Dermis microvascular lymphatic vessel endothelial cell (primary cell): ENCODE results near the gene RAPGEF1. TPM values are rescaled to one million over a fixed set of nuclear protein-coding genes. Genes with fewer than 3 reads are reported as not detected.
"Not testable (repeated sequence)": the region's sequence is repeated elsewhere in the genome, so short reads cannot be mapped to it uniquely, and the experiment has no call there.

Experiments used
- DNase-seq, 2 donors: peaks; one replicate each; pipeline versions ENCODE4 v3.0.0 to v3.0.0-alpha.2; 2010; ENCODE audit warnings: low read depth in 2 of 2
- total RNA-seq: library from RNA; depleted of rRNA; stranded (reverse); fragments of >200 nt; gene quantifications from 2 replicates; pipeline ENCODE4 v1.2.1, GENCODE V29; 2014

RAPGEF1 gene
- total RNA-seq, 1 donor from 2014 or later = 32.9 TPM

DNA sequence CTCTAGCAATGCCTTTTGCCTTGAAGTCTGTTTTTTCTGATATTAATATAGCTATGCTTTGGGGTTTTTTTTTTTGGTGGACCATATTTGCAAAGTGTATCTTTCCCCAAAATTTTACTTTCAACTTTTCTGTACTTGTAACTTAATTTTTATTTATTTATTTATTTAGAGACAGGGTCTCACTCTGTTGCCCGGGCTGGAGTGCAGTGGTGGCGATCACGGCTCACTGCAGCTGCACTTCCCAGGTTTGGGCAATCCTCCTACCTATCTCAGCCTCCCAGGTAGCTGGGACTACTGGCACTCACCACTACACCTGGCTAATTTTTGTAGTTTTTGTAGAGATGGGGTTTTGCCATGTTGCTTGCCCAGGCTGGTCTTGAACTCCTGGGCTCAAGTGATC lies 173.7 kb downstream of the RAPGEF1 start:
- no peak for DNase-seq

DNA sequence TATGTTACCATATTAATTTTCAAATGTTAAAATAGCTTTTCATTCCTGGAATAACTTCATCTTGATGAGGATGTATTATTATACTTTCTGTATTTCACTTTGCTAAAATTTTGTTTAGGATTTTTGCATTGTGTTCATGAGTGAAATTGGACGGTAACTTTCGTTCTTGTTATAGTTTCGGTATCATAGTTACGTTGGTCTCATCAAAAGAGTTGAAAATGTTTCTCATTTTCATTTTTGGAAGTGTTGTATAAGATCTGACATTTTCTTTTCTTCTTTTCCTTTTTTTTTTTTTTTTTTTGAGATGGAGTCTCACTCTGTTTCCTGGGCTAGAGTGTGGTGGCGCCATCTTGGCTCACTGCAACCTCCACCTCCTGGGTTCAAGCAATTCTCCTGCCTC lies 174.5 kb downstream of the RAPGEF1 start:
- no peak for DNase-seq

- DNase-seq = no peak
Measured at GRCh38 chr9:131562032-131562959, 177.6 kb downstream of the RAPGEF1 start.

DNA sequence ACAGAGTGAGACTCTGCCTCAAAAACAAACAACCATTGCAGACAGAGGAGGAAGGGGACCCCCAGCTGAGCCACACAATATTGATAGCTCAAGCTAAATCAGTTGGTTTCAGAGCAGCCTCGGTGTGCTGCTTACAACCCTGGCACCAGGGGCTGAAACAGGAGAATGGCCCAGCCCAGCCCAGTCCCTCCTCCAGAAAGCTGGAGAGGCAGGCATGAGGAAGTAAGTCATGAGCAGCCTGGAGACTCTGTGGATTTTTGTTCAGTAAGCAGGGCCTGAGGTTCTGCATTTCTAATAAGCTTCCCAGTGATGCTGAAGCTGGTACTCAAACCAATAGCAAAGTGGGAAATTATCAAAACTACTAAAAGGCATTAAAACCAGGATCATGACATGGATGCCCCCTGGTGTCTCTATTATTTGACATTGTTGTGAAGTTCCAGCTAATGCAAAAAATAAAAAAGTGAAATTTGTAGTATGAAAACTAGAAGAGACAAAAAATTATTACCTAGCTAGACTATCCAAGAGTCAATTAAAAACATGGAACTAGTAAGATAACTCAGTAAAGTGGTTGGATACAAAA lies 180.4 kb downstream of the RAPGEF1 start:
- no peak for DNase-seq

DNA sequence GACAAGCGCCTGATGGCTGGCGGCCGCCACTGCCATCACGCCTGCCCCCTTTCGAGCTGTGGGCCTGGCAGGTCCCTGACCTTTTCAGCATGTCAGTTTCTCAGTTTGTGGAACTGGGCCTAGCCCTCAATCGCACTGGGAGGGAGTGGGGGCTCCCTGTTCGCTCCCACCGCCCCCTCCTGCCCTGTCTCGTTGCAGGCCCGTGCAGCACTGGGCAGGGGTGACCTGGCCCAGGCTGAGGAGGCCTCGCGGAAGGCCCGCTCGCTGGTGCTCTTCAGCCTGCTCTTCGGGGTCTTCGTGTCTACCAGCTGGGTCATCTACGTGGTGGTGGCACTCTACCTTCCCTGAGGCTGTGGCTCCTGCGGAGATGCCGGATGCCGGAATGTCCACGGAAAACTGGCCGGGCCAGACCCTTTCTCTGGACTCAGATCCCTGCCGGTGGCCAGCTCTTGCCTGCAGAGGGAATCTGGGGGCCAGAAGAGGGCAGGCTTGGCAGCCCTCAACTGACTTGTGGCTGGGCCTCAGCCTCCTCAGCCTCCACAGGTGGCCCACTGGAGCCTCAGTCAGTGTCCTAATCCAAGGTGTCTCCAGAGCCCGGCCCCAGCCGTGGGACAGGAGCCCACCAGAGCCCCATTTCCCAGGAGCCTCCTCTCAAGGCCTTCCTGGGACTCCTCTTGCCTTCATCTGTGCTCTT lies 181.9 kb downstream of the RAPGEF1 start:
- DNase-seq = no peak

GRCh38 chr9:131555841-131556673 lies 183.8 kb downstream of the RAPGEF1 start:
- DNase-seq = no peak

DNA sequence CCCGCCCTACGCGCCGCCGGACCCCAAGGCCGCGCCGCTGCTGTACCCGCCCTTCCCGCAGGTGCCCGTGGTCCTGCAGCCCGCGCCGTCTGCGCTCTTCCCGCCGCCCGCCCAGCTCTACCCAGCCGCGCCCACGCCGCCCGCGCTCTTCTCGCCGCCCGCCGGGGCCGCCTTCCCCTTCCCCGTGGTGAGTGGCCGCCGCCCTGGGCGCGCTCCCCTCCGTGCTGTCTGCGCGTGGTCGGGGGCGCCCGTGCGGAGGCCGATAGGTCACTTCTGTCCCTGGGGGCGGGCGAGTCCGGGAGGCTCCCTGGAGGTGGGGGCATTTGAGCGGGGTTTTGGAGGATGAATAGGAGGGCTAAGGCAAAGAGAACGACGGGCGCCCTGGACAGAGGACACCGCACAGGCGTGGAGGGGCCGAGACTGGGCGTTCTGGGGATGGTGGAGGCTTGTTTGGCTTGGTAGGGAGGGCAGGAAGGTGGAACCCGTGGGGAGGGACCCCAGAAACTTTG lies 185.0 kb downstream of the RAPGEF1 start:
- DNase-seq = no peak

GRCh38 chr9:131554087-131554842 lies 185.6 kb downstream of the RAPGEF1 start:
- no peak for DNase-seq

- DNase-seq = no peak
Measured at GRCh38 chr9:131552030-131552429, 187.8 kb downstream of the RAPGEF1 start.

DNA sequence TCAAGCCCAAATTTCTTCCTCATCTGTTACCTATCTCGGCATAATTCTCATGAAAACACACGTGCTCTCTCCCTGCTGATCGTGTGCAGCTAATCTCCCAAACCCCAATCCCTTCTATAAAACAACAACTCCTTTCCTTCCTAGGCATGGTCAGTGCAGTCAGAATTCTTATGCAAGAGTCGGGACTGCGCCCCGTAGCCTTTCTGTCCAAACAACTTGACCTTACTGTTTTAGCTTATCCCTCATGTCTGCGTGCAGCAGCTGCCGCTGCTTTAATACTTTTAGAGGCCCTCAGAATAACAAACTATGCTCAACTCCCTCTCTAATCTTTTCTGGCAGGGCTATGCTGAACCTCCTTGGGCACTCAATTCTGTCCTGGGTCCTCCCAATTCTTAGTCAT lies 189.4 kb downstream of the RAPGEF1 start:
- not testable (repeated sequence) for DNase-seq

DNA sequence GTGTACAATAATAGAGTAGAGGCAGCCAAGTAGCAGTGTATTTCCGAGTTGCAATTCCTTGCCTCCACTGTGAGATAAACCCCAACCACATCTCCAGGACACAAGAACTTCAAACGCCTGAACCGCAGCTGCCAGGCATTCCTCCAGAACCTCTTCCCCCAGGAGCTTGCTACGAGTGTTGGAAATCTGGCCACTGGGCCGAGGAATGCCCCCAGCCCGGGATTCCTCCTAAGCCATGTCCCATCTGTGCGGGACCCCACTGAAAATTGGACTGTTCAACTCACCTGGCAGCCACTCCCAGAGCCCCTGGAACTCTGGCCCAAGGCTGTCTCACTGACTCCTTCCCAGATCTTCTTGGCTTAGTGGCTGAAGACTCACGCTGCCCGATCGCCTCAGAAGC lies 190.7 kb downstream of the RAPGEF1 start:
- DNase-seq = not testable (repeated sequence)

- DNase-seq = no peak
Measured at GRCh38 chr9:131546336-131547084, 193.4 kb downstream of the RAPGEF1 start.

GRCh38 chr9:131545786-131546335 lies 194.0 kb downstream of the RAPGEF1 start:
- DNase-seq = no peak

DNA sequence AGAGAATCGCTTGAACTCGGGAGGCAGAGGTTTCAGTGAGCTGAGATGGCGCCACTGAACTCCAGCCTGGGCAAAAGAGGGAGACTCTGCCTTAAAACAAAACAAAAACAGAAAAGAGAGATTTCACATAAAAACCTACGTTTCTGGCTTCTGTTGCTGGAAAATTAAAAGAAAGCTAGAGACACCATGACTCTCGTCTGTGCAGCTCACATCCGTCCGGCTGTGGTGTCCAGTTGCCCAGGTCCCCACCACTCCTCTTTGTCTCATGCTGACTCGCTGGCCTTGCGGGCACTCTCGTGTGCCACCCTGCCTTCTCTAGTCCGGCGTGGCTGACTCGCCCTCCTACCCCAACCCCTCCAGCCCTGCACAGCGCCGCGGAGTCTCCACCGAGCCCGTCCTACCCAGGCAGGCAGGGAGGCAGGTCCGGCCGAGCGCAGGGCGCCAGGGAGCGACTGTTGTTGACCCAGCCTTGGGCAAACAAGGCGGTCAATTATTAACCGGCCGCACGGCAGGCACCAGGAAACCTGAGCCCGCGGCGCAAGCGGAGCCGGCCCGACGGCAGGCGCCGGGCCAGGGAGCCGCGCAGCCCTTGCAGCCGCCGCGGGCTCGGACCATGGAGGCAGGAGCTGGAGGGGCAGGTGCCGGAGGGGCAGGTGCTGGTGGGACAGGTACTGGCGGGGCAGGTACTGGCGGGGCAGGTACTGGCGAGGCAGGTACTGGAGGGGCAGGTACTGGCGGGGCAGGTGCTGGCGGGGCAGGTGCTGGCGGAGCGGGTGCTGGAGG lies 194.7 kb downstream of the RAPGEF1 start, which contains the start of gene PRRT1B:
Gene PRRT1B (plus strand): TSS at position 521 of the 783 bp plus-strand sequence. CDS start 93 bp downstream, at position 614.
- no peak for DNase-seq

GRCh38 chr9:131543141-131543540 lies 196.7 kb downstream of the RAPGEF1 start:
- no peak for DNase-seq

- no peak for DNase-seq
Measured at GRCh38 chr9:131539223-131539923, 200.5 kb downstream of the RAPGEF1 start.

DNA sequence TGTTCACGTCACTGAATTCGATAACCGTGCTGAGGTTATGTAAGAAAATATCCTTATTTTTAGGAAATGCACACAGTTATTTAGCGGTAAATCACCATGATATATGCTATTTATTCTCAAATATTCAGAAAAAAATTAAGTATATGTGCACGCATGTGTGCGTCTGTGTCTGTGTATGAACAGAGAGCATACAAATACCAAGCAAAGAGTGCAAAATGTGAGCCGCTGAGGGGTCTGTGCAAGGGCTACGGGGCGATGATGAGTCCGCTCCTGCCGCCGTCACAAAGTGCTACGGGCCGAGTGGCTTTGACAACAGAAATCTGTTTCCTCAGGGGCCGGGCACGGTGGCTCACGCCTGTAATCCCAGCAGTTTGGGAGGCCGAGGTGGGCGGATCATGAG lies 201.9 kb downstream of the RAPGEF1 start:
- no peak for DNase-seq

DNA sequence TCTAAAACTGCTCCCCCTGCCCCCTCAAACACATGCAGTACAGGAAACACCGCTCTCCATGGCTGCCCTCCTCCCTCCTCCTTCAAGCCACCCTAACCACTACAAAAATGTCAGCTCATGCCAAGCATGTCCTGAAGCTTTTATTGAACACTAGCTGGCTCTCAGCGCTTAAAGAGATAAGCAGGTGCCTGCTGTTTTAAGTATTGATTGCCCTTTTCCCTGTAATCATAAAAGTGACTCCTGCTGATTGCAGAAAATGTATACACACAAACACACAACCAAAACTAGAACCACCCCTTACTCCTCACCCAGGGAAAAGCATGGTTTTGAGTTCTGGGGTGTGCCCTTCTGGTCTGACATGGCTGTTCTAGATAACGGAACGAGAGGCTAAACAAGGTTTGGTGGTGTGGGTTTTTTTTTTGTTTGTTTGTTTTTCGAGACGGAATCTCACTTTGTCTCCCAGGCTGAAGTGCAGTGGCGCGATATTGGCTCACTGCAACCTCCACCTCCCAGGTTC lies 205.1 kb downstream of the RAPGEF1 start:
- no peak for DNase-seq
